HG02759 (cell line): Measurements from ENCODE around the gene HEXIM2.

Experiments used
- ATAC-seq: cut with Tn5 transposase; IDR thresholded peaks from one replicate; pipeline ENCODE4 v1.9.1; 2021; ENCODE audit warnings: mild to moderate bottlenecking, moderate library complexity; ENCODE audit not compliant: unreplicated experiment

Gene HEXIM2

GRCh38 chr17:45127548-45128300, 34.0 kb upstream of the HEXIM2 start:
- ATAC-seq: no peak

GRCh38 chr17:45128331-45128730, 33.3 kb upstream of the HEXIM2 start:
- ATAC-seq: no peak

GRCh38 chr17:45128989-45129388, 32.7 kb upstream of the HEXIM2 start:
- no peak for ATAC-seq

GRCh38 chr17:45129426-45129939, 32.2 kb upstream of the HEXIM2 start:
- ATAC-seq: no peak

GRCh38 chr17:45129940-45130680, 31.6 kb upstream of the HEXIM2 start:
- ATAC-seq: no peak

GRCh38 chr17:45130681-45131615, 30.7 kb upstream of the HEXIM2 start:
- no peak for ATAC-seq

GRCh38 chr17:45131616-45132319, 29.9 kb upstream of the HEXIM2 start:
- peak; percentile 6 for ATAC-seq

GRCh38 chr17:45132320-45132571, 29.4 kb upstream of the HEXIM2 start, which contains the start of gene PLCD3:
Gene PLCD3, minus strand, starts transcription at chr17:45132515. Its CDS starts 105 bp downstream, at chr17:45132410.
- no peak for ATAC-seq

- peak; percentile 34 for ATAC-seq
Measured at GRCh38 chr17:45132572-45133463, 28.9 kb upstream of the HEXIM2 start.

GRCh38 chr17:45135192-45135977, 26.3 kb upstream of the HEXIM2 start, which contains the start of gene ACBD4:
Gene ACBD4, plus strand, starts transcription at chr17:45135687. Its CDS starts 458 bp downstream, at chr17:45136145.
- ATAC-seq: peak; percentile 73

- ATAC-seq: no peak
Measured at GRCh38 chr17:45135978-45136791, 25.5 kb upstream of the HEXIM2 start.

- ATAC-seq: no peak
Measured at GRCh38 chr17:45136846-45137560, 24.7 kb upstream of the HEXIM2 start.

- ATAC-seq: no peak
Measured at GRCh38 chr17:45137561-45138305, 23.9 kb upstream of the HEXIM2 start.

- ATAC-seq: no peak
Measured at GRCh38 chr17:45138911-45139532, 22.7 kb upstream of the HEXIM2 start.

- no peak for ATAC-seq
Measured at GRCh38 chr17:45139533-45139920, 22.1 kb upstream of the HEXIM2 start.

- ATAC-seq: no peak
Measured at GRCh38 chr17:45143094-45143670, 18.5 kb upstream of the HEXIM2 start.
